CD4-positive, CD25-positive, alpha-beta regulatory T cell (primary cell): ENCODE results near the gene AUH. TPM values are rescaled to one million over a fixed set of nuclear protein-coding genes. Genes with fewer than 3 reads are reported as not detected.

Experiments
- ATAC-seq, 2 donors: fragments of 150-1000 bp; cut with Tn5 transposase; one replicate each; pipeline ENCODE4 v1.10.0; 2021; ENCODE audit warnings: low read depth in 2 of 2, moderate number of reproducible peaks in 2 of 2, moderate library complexity in 1 of 2
- DNase-seq, 3 donors: peaks; one replicate each; pipeline versions ENCODE4 v3.0.0 to v3.0.0-alpha.2; 2012 to 2022; ENCODE audit warnings: mixed read lengths in 1 of 3
- H3K27ac ChIP-seq: one replicate; pipeline ENCODE4 v1.7.0; 2013; ENCODE audit warnings: mild to moderate bottlenecking, low read length; ENCODE audit not compliant: insufficient read depth, poor library complexity, severe bottlenecking
- H3K27me3 ChIP-seq: one replicate; pipeline ENCODE4 v1.7.0; 2013; ENCODE audit warnings: low read length; ENCODE audit not compliant: control insufficient read depth, insufficient read depth
- H3K36me3 ChIP-seq: one replicate; pipeline ENCODE4 v1.7.0; 2013; ENCODE audit warnings: mild to moderate bottlenecking, low read length, moderate library complexity; ENCODE audit not compliant: control insufficient read depth, insufficient read depth
- H3K4me1 ChIP-seq: 2 replicates; pipeline ENCODE4 v1.7.0; 2013; ENCODE audit warnings: mild to moderate bottlenecking, low read length; ENCODE audit not compliant: insufficient read depth, control insufficient read depth, poor library complexity, severe bottlenecking
- H3K4me3 ChIP-seq: one replicate; pipeline ENCODE4 v1.7.0; 2013; ENCODE audit warnings: low read depth, mild to moderate bottlenecking, low read length, moderate library complexity
- H3K9me3 ChIP-seq, 2 experiments: 1 replicate in 1 of 2; 2 replicates in 1 of 2; pipeline ENCODE4 v1.7.0; 2013; ENCODE audit warnings: low read length in 2 of 2, mild to moderate bottlenecking in 1 of 2, moderate library complexity in 1 of 2; ENCODE audit not compliant: control insufficient read depth in 2 of 2
- H3K27ac Mint-ChIP-seq, 3 donors: one replicate each; pipeline ENCODE4 v1.8.0; 2020 to 2022; ENCODE audit warnings: mild to moderate bottlenecking in 3 of 3, mixed read lengths in 3 of 3, moderate library complexity in 2 of 3
- H3K27me3 Mint-ChIP-seq: one replicate; pipeline ENCODE4 v1.8.0; 2022; ENCODE audit warnings: mild to moderate bottlenecking, mixed read lengths
- H3K36me3 Mint-ChIP-seq: one replicate; pipeline ENCODE4 v1.8.0; 2020; ENCODE audit warnings: mixed read lengths
- H3K4me1 Mint-ChIP-seq, 4 donors: one replicate each; pipeline ENCODE4 v1.8.0; 2020 to 2022; ENCODE audit warnings: mixed read lengths in 4 of 4, mild to moderate bottlenecking in 1 of 4
- H3K4me3 Mint-ChIP-seq, 4 donors: one replicate each; pipeline ENCODE4 v1.8.0; 2020 to 2022; ENCODE audit warnings: mild to moderate bottlenecking in 4 of 4, mixed read lengths in 4 of 4, moderate library complexity in 3 of 4
- H3K9me3 Mint-ChIP-seq, 7 donors: one replicate each; pipeline ENCODE4 v1.8.0; 2020 to 2022; ENCODE audit warnings: mixed read lengths in 7 of 7, mild to moderate bottlenecking in 3 of 7, moderate library complexity in 2 of 7
- polyA plus RNA-seq, 4 donors: library from polyadenylated mRNA; unstranded; fragments of 300-500 nt; fragmentation: Illumina TruSeq; gene quantifications; one replicate each; pipeline ENCODE4 v1.2.3, GENCODE V29; 2021
- total RNA-seq: library from RNA; stranded (reverse); gene quantifications from one replicate; pipeline ENCODE4 v1.2.3, GENCODE V29; 2022

AUH gene
- total and polyA plus RNA-seq, 5 donors from 2014 or later = 10.8 to 16.5 (median 14.9) TPM

- Histone ChIP-seq H3K9me3 (peaks cover 0 to 4% of the 10 kb centered on the region in 2 experiments), H3K4me1 (no peaks in the 10 kb centered on the region), H3K27me3 (no peaks in the 10 kb centered on the region), H3K36me3 (peaks cover 8% of the 10 kb centered on the region), H3K4me3 (no peak overlapping the region), H3K27ac (no peak overlapping the region)
- H3K27me3 Mint-ChIP-seq = no peaks in the 10 kb centered on the region
- DNase-seq (no peak), ATAC-seq (no peak)
- no peak overlapping the region for H3K27ac Mint-ChIP-seq
- peaks cover 0 to 4% (median 2%) of the 10 kb centered on the region in 7 donors for H3K9me3 Mint-ChIP-seq
- peaks cover 0 to 14% (median 9%) of the 10 kb centered on the region in 4 donors for H3K4me1 Mint-ChIP-seq
- H3K4me3 Mint-ChIP-seq = no peak overlapping the region
- peaks cover 37% of the 10 kb centered on the region for H3K36me3 Mint-ChIP-seq
Measured at GRCh38 chr9:91334053-91334452, 27.7 kb downstream of the AUH start.

GRCh38 chr9:91333551-91333950 lies 28.2 kb downstream of the AUH start:
- DNase-seq (no peak), ATAC-seq (no peak)
- Mint-ChIP-seq H3K4me1 (peaks cover 0 to 13% (median 8%) of the 10 kb centered on the region in 4 donors), H3K36me3 (peaks cover 42% of the 10 kb centered on the region), H3K27me3 (no peaks in the 10 kb centered on the region), H3K9me3 (peaks cover 0 to 4% (median 2%) of the 10 kb centered on the region in 7 donors), H3K27ac (no peak overlapping the region), H3K4me3 (no peak overlapping the region)
- Histone ChIP-seq H3K9me3 (peaks cover 0 to 4% of the 10 kb centered on the region in 2 experiments), H3K27ac (no peak overlapping the region), H3K36me3 (peaks cover 5% of the 10 kb centered on the region), H3K4me1 (no peaks in the 10 kb centered on the region), H3K27me3 (no peaks in the 10 kb centered on the region), H3K4me3 (no peak overlapping the region)

DNA sequence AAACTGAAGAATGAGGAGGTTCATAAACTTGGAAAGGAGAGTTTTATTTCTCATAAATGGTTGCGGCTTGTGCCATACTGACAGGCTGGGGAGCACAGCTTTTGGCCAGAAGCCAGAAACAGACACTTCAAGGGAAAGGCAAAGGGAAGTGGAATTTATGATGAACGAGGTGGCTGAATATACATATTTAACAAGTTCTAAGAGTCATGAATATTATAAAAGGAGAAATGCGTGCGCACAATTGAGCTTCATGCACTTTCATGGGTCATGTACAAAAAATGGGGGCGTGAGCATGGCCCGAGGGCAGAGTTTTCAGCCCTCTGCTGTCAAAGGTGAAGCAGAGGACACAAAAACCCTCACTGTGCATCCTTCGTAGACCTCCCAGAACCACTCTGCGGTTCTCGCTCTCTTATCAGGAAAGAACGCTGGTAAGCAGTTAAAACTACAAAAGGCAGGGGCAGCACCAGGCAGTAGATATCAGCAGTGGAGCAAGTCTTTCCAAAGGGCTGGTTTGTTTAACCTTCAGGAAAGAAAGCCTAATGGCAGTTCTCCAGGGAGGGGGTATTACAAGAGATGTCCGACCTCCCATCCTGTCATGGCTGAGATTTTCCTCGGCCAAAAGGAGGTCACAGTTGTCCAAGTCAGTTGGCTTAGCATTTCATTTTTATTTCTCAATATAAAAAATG lies 29.0 kb downstream of the AUH start:
- DNase-seq = no peak
- ATAC-seq = no peak
- Histone ChIP-seq H3K4me3 (no peak overlapping the region), H3K36me3 (peaks cover 5% of the 10 kb centered on the region), H3K4me1 (no peaks in the 10 kb centered on the region), H3K9me3 (peaks cover 0 to 4% of the 10 kb centered on the region in 2 experiments), H3K27me3 (no peaks in the 10 kb centered on the region), H3K27ac (no peak overlapping the region)
- H3K36me3 Mint-ChIP-seq = peaks cover 46% of the 10 kb centered on the region
- peaks cover 0 to 10% (median 6%) of the 10 kb centered on the region in 4 donors for H3K4me1 Mint-ChIP-seq
- H3K9me3 Mint-ChIP-seq = peaks cover 0 to 7% (median 3%) of the 10 kb centered on the region in 7 donors
- no peak overlapping the region for H3K27ac Mint-ChIP-seq
- no peaks in the 10 kb centered on the region for H3K27me3 Mint-ChIP-seq
- no peak overlapping the region for H3K4me3 Mint-ChIP-seq

GRCh38 chr9:91331849-91332248 lies 29.9 kb downstream of the AUH start:
- H3K4me3 ChIP-seq = no peak overlapping the region
- no peaks in the 10 kb centered on the region for H3K4me1 ChIP-seq
- Mint-ChIP-seq H3K9me3 (peaks cover 0 to 7% (median 3%) of the 10 kb centered on the region in 7 donors), H3K4me1 (peaks cover 0 to 13% (median 4%) of the 10 kb centered on the region in 4 donors), H3K27me3 (no peaks in the 10 kb centered on the region), H3K36me3 (peaks cover 48% of the 10 kb centered on the region), H3K27ac (no peak overlapping the region), H3K4me3 (no peak overlapping the region)
- DNase-seq (no peak), ATAC-seq (no peak)
- H3K9me3 ChIP-seq = peaks cover 0 to 4% of the 10 kb centered on the region in 2 experiments
- H3K36me3 ChIP-seq = peaks cover 8% of the 10 kb centered on the region
- H3K27ac ChIP-seq = no peak overlapping the region
- no peaks in the 10 kb centered on the region for H3K27me3 ChIP-seq

GRCh38 chr9:91328186-91328585 lies 33.5 kb downstream of the AUH start:
- Histone ChIP-seq H3K4me1 (no peaks in the 10 kb centered on the region), H3K36me3 (peaks cover 13% of the 10 kb centered on the region), H3K27ac (no peak overlapping the region), H3K27me3 (no peaks in the 10 kb centered on the region), H3K9me3 (peaks cover 0 to 4% of the 10 kb centered on the region in 2 experiments), H3K4me3 (no peak overlapping the region)
- DNase-seq = no peak
- ATAC-seq = no peak
- Mint-ChIP-seq H3K36me3 (peaks cover 52% of the 10 kb centered on the region), H3K4me1 (peaks cover 0 to 11% (median 4%) of the 10 kb centered on the region in 4 donors), H3K9me3 (peaks cover 0 to 7% (median 3%) of the 10 kb centered on the region in 7 donors), H3K4me3 (no peak overlapping the region), H3K27ac (no peak overlapping the region), H3K27me3 (no peaks in the 10 kb centered on the region)

DNA sequence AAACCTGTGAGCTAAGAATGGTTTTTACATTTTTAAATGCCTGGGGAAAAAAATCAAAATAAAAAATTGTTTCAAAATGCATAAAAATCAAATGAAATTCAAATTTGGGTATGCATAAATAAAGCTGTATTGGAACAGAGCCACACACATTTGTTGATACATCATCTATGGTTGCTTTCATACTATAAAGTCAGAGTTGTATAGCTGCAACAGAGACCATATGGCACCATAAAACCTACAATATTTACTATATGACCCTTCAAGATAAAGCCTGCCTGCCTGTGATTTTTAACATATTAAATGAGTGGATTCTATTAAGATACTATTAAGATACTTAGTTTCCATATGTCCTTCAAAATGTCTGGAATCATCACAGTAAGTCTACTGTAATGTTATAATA lies 40.0 kb downstream of the AUH start:
- H3K36me3 ChIP-seq = peaks cover 9% of the 10 kb centered on the region
- H3K4me3 ChIP-seq = no peak overlapping the region
- Mint-ChIP-seq H3K27me3 (no peaks in the 10 kb centered on the region), H3K9me3 (peaks cover 0 to 4% (median 0%) of the 10 kb centered on the region in 7 donors), H3K4me3 (no peak overlapping the region), H3K27ac (no peak overlapping the region), H3K4me1 (peaks cover 4 to 26% (median 11%) of the 10 kb centered on the region in 4 donors), H3K36me3 (peaks cover 40% of the 10 kb centered on the region)
- H3K27me3 ChIP-seq = no peaks in the 10 kb centered on the region
- DNase-seq (no peak), ATAC-seq (no peak)
- no peaks in the 10 kb centered on the region for H3K9me3 ChIP-seq
- H3K27ac ChIP-seq = no peak overlapping the region
- no peaks in the 10 kb centered on the region for H3K4me1 ChIP-seq

- Histone ChIP-seq H3K9me3 (no peaks in the 10 kb centered on the region), H3K36me3 (peaks cover 7% of the 10 kb centered on the region), H3K4me1 (no peaks in the 10 kb centered on the region), H3K27me3 (no peaks in the 10 kb centered on the region), H3K27ac (no peak overlapping the region), H3K4me3 (no peak overlapping the region)
- H3K9me3 Mint-ChIP-seq = peaks cover 0 to 4% (median 0%) of the 10 kb centered on the region in 7 donors
- ATAC-seq = no peak
- no peak overlapping the region for H3K4me3 Mint-ChIP-seq
- no peak for DNase-seq
- no peak overlapping the region for H3K27ac Mint-ChIP-seq
- H3K36me3 Mint-ChIP-seq = peaks cover 44% of the 10 kb centered on the region
- H3K27me3 Mint-ChIP-seq = no peaks in the 10 kb centered on the region
- peaks cover 9 to 37% (median 13%) of the 10 kb centered on the region in 4 donors for H3K4me1 Mint-ChIP-seq
Measured at GRCh38 chr9:91320299-91320698, 41.4 kb downstream of the AUH start.

GRCh38 chr9:91316093-91316492 lies 45.6 kb downstream of the AUH start:
- Histone ChIP-seq H3K27ac (no peak overlapping the region), H3K36me3 (peaks cover 4% of the 10 kb centered on the region), H3K9me3 (no peaks in the 10 kb centered on the region), H3K27me3 (no peaks in the 10 kb centered on the region), H3K4me3 (no peak overlapping the region), H3K4me1 (no peaks in the 10 kb centered on the region)
- ATAC-seq (no peak), DNase-seq (no peak)
- Mint-ChIP-seq H3K27ac (no peak overlapping the region), H3K36me3 (peaks cover 37% of the 10 kb centered on the region), H3K27me3 (no peaks in the 10 kb centered on the region), H3K4me3 (no peak overlapping the region), H3K4me1 (peaks cover 9 to 29% (median 14%) of the 10 kb centered on the region in 4 donors), H3K9me3 (peaks cover 0 to 4% (median 0%) of the 10 kb centered on the region in 7 donors)
